Measurements from ENCODE around the gene SMARCC2. TPM values are rescaled to one million over a fixed set of nuclear protein-coding genes. Genes with fewer than 3 reads are reported as not detected.

The SMARCC2 gene
- total and polyA plus RNA-seq, 2 donors (not counting 1 experiment from before 2014, with no cell fraction given), result 60.2 to 70.8 TPM

DNA sequence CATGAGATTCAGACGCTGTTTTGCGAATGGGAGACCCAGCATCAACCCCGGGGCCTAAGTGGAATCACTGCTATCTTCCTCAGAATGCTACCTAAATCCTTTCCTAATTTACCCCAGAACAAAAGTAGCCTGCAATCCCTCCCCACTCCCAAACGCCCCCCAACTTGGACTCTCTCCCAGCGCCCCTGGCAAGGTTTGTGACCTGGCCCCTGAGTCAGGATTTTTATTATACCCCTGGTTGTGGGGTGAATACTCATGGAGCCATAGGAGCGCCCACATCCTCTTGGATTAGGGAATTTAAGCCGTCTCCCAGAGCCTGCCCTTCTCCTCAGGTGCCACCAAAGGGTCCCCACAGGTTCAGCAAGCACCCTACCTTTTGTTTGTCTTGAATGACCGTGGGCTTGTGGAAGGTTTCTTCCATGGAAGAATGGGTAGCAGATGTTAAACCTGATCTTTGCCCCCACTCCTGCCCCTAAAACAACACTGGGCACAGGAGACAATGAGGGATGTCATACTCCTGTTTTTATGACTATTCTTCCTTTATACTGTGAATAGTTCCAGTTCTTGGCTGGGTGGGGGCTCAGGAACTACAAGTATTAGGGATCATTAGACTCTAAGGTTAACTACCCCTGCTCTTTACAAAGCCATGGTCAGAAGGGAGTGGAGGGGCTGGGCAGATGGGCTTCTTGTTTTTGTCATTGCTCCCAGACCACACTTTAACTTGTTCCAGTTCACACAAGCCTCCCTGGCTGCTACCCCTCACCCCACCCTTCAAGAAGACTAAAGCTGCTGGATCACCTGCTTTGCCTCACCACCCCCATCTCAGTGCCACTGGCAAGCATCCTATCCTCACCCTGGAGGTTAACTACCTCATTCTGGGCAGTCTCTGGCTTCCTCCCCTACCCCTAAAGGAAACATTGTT is 36.3 kb downstream of the SMARCC2 start:
- H3K4me2 ChIP-seq (ENCODE audit: extremely low read depth, insufficient read depth, low read length), result peak overlapping the region; percentile 86
- DNase-seq (ENCODE audit: low read depth in 2 of 2), result no peak
- H2AFZ ChIP-seq (ENCODE audit: low read length), result peak overlapping the region; percentile 18
- H3K36me3 ChIP-seq (ENCODE audit: control insufficient read depth, insufficient read depth, low read length), result no peaks in the 10 kb centered on the region
- no peaks in the 10 kb centered on the region for H4K20me1 ChIP-seq (ENCODE audit: control insufficient read depth, extremely low read depth, insufficient read depth, low read length)
- peak overlapping the region; percentile 76 for H3K27ac ChIP-seq (ENCODE audit: insufficient read depth, low read length)
- no peaks in the 10 kb centered on the region for H3K9me3 ChIP-seq (ENCODE audit: control insufficient read depth, insufficient read depth, low read depth, low read length)
- peaks cover 16% of the 10 kb centered on the region for H3K4me1 ChIP-seq (ENCODE audit: control insufficient read depth, extremely low read depth, insufficient read depth, low read length)
- H3K27me3 ChIP-seq (ENCODE audit: control insufficient read depth, insufficient read depth, low read length), result no peaks in the 10 kb centered on the region
- TF ChIP-seq EZH2 (IDR thresholded peaks at IDR 0.05; ENCODE audit: low read length, missing control alignments), result no peak
- TF ChIP-seq, protein P1, sequence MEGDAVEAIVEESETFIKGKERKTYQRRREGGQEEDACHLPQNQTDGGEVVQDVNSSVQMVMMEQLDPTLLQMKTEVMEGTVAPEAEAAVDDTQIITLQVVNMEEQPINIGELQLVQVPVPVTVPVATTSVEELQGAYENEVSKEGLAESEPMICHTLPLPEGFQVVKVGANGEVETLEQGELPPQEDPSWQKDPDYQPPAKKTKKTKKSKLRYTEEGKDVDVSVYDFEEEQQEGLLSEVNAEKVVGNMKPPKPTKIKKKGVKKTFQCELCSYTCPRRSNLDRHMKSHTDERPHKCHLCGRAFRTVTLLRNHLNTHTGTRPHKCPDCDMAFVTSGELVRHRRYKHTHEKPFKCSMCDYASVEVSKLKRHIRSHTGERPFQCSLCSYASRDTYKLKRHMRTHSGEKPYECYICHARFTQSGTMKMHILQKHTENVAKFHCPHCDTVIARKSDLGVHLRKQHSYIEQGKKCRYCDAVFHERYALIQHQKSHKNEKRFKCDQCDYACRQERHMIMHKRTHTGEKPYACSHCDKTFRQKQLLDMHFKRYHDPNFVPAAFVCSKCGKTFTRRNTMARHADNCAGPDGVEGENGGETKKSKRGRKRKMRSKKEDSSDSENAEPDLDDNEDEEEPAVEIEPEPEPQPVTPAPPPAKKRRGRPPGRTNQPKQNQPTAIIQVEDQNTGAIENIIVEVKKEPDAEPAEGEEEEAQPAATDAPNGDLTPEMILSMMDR (conservative IDR thresholded peaks at IDR 0.05 in 1 of 2, IDR thresholded peaks at IDR 0.05 in 1 of 2; ENCODE audit: low read depth in 1 of 2, low read length in 2 of 2), result no peak
- peak overlapping the region; percentile 53 to 83 (median 68) for H3K4me3 ChIP-seq (replicated peaks in 1 of 4; ENCODE audit: control extremely low read depth in 1 of 4, insufficient read depth in 1 of 4, low read depth in 3 of 4, low read length in 4 of 4)
- peaks cover 5% of the 10 kb centered on the region for H3K79me2 ChIP-seq (ENCODE audit: control insufficient read depth, insufficient read depth, low read length)
- H3K9ac ChIP-seq (ENCODE audit: insufficient read depth, low read length), result peak overlapping the region; percentile 46

GRCh38 chr12:56152132-56152755 is 37.0 kb downstream of the SMARCC2 start, which contains the start of gene MYL6B:
Gene MYL6B, plus strand, starts transcription at chr12:56152587. Its CDS starts 1,332 bp downstream, at chr12:56153919.
- Histone ChIP-seq H3K9ac (ENCODE audit: insufficient read depth, low read length) (peak within 1 kb of the TSS; percentile 46), H2AFZ (ENCODE audit: low read length) (peak within 1 kb of the TSS; percentile 65), H3K9me3 (ENCODE audit: control insufficient read depth, insufficient read depth, low read depth, low read length) (no peaks in the 10 kb centered on the region), H3K79me2 (ENCODE audit: control insufficient read depth, insufficient read depth, low read length) (peaks cover 5% of the 10 kb centered on the region), H3K4me2 (ENCODE audit: extremely low read depth, insufficient read depth, low read length) (peak within 1 kb of the TSS; percentile 92), H3K4me3 (replicated peaks in 1 of 4; ENCODE audit: control extremely low read depth in 1 of 4, insufficient read depth in 1 of 4, low read depth in 3 of 4, low read length in 4 of 4) (peak within 1 kb of the TSS; percentile 53 to 83 (median 68)), H4K20me1 (ENCODE audit: control insufficient read depth, extremely low read depth, insufficient read depth, low read length) (no peaks in the 10 kb centered on the region), H3K27me3 (ENCODE audit: control insufficient read depth, insufficient read depth, low read length) (no peaks in the 10 kb centered on the region), H3K27ac (ENCODE audit: insufficient read depth, low read length) (peak within 1 kb of the TSS; percentile 76), H3K4me1 (ENCODE audit: control insufficient read depth, extremely low read depth, insufficient read depth, low read length) (peaks cover 14% of the 10 kb centered on the region), H3K36me3 (ENCODE audit: control insufficient read depth, insufficient read depth, low read length) (no peaks in the 10 kb centered on the region)
- DNase-seq (ENCODE audit: low read depth in 2 of 2), result peak; percentile 88
- TF ChIP-seq, protein P1 (conservative IDR thresholded peaks at IDR 0.05 in 1 of 2, IDR thresholded peaks at IDR 0.05 in 1 of 2; ENCODE audit: low read depth in 1 of 2, low read length in 2 of 2), result no peak
- TF ChIP-seq EZH2 (IDR thresholded peaks at IDR 0.05; ENCODE audit: low read length, missing control alignments), result no peak

GRCh38 chr12:56151672-56152131 is 37.6 kb downstream of the SMARCC2 start:
- no peaks in the 10 kb centered on the region for H3K27me3 ChIP-seq (ENCODE audit: control insufficient read depth, insufficient read depth, low read length)

More at GRCh38 chr12:56151672-56152131, 37.6 kb downstream of the SMARCC2 start:
- Histone ChIP-seq H4K20me1 (ENCODE audit: control insufficient read depth, extremely low read depth, insufficient read depth, low read length) (no peaks in the 10 kb centered on the region), H3K4me1 (ENCODE audit: control insufficient read depth, extremely low read depth, insufficient read depth, low read length) (peaks cover 13% of the 10 kb centered on the region), H3K79me2 (ENCODE audit: control insufficient read depth, insufficient read depth, low read length) (peaks cover 5% of the 10 kb centered on the region), H2AFZ (ENCODE audit: low read length) (peak overlapping the region; percentile 65), H3K36me3 (ENCODE audit: control insufficient read depth, insufficient read depth, low read length) (no peaks in the 10 kb centered on the region), H3K9ac (ENCODE audit: insufficient read depth, low read length) (peak overlapping the region; percentile 46), H3K9me3 (ENCODE audit: control insufficient read depth, insufficient read depth, low read depth, low read length) (no peaks in the 10 kb centered on the region), H3K4me3 (replicated peaks in 1 of 4; ENCODE audit: control extremely low read depth in 1 of 4, insufficient read depth in 1 of 4, low read depth in 3 of 4, low read length in 4 of 4) (peak overlapping the region; percentile 53 to 83 (median 68)), H3K4me2 (ENCODE audit: extremely low read depth, insufficient read depth, low read length) (peak overlapping the region; percentile 92), H3K27ac (ENCODE audit: insufficient read depth, low read length) (peak overlapping the region; percentile 76)
- peak in 1 of 2 donors; percentile 23 for DNase-seq (ENCODE audit: low read depth in 2 of 2)
- no peak for TF ChIP-seq EZH2 (IDR thresholded peaks at IDR 0.05; ENCODE audit: low read length, missing control alignments)
- TF ChIP-seq, protein P1 (conservative IDR thresholded peaks at IDR 0.05 in 1 of 2, IDR thresholded peaks at IDR 0.05 in 1 of 2; ENCODE audit: low read depth in 1 of 2, low read length in 2 of 2), result peak; percentile 19 to 39

All from fibroblast of lung (primary cell).